ENCODE results near the gene DCST1. TPM values are rescaled to one million over a fixed set of nuclear protein-coding genes. Genes with fewer than 3 reads are reported as not detected.

The DCST1 gene
- total and polyA plus RNA-seq, 2 of the 13 experiments (the other 11 are each of a cell fraction or from before 2014, with no cell fraction given), result 0.04 TPM; not detected in 1

DNA sequence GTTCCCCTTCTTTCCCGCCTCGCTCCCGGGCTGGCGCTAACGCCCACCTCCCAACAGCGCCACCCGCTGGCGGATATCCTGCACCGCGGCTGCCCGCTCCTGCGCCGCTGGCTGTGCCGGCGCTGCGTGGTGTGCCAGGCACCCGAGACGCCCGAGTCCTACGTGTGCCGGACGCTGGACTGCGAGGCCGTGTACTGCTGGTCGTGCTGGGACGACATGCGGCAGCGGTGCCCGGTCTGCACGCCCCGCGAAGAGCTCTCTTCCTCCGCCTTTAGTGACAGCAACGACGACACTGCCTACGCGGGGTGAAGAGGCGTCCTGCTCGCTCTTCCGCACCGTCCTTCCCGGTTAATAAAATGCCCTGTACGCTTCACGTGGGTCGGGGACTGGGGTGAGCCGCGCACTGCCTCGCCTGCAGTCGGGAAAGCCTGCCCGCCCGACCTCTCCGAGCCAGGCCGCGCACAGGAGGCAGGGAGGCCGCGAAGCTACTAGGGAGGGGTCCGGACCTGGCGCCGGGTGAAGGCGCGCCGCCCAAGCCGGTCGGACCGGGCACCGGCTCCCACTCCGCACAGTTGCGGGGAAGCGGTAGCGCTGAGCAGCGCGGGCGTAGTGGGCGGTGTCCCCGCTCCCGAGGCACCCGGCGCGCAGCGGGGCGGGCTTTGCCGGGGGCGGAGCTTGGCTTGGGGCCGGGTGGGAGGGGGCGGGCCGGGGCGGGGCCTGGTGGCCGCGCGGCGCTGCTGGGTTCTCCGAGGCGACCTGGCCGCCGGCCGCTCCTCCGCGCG, 17.1 kb downstream of the DCST1 start, which contains the start of gene ADAM15 (continued):
- no peak for TF ChIP-seq ZNF382 (CRISPR knock-in tag; IDR thresholded peaks at IDR 0.05; ENCODE audit: borderline replicate concordance)

DNA sequence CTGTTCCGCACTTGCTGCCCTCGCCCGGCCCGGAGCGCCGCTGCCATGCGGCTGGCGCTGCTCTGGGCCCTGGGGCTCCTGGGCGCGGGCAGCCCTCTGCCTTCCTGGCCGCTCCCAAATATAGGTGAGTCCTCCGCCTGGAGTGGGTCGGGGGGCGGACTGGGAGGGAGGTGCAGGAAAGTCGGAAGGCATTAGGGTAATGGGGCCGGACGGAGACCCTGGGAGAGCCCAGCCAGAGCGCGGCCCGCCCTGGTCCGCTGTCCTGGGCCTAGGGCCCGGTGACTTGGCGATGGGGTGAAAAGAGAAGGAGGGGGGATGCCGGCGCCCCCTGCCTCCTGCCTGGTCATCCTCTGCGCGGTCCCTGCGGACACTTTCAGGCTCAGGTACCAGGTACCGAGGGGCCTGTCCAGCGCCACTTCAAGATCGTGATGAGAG, 17.7 kb downstream of the DCST1 start:
- Histone ChIP-seq H3K4me1 (ENCODE audit: insufficient read depth, low read length) (peaks cover 55% of the 10 kb centered on the region), H3K36me3 (replicated peaks in 1 of 2; ENCODE audit: control insufficient read depth in 1 of 2, insufficient read depth in 2 of 2, low read length in 2 of 2) (peaks cover 0 to 6% of the 10 kb centered on the region in 2 experiments; a peak in 3 of 5 replicates), H3K79me2 (ENCODE audit: insufficient read depth, low read length) (no peaks in the 10 kb centered on the region), H3K27ac (ENCODE audit: extremely low read length, insufficient read depth, low read length) (no peak overlapping the region), H3K27me3 (ENCODE audit: control insufficient read depth in 1 of 2, insufficient read depth in 2 of 2, low read length in 2 of 2) (no peaks in the 10 kb centered on the region), H3K4me2 (ENCODE audit: low read depth, low read length) (peak overlapping the region; percentile 94), H2AFZ (ENCODE audit: low read length) (no peak overlapping the region), H4K20me1 (ENCODE audit: insufficient read depth, low read length) (no peaks in the 10 kb centered on the region), H3K4me3 (replicated peaks in 1 of 3; ENCODE audit: insufficient read depth in 1 of 3, low read depth in 2 of 3, low read length in 3 of 3) (peak overlapping the region; percentile 59 to 88 (median 70)), H3K9ac (ENCODE audit: insufficient read depth, low read depth, low read length) (peak overlapping the region; percentile 57), H3K9me3 (ENCODE audit: low read length) (no peaks in the 10 kb centered on the region)
- in situ Hi-C loops (cut with HindIII; ENCODE audit: extremely low pct_ligation_motif_present, low pct_unique_long_range_greater_than_20kb) (no loop called here), intact Hi-C loops (cut with micrococcal nuclease; ENCODE audit: unreplicated experiment) (no loop called here)
- POLR2A ChIA-PET, result interaction anchor here (0.7 to 2.7 kb wide), 15 partner anchors 8 to 106 kb away, joined by 3 to 11 read pairs (median 4); partner anchors contain the start of genes CKS1B, FLAD1, PBXIP1 and PYGO2
- CTCF ChIA-PET (ENCODE audit: low intra/inter-chr PET ratio, low total read pairs), result interaction anchor here (0.8 to 1.8 kb wide), 2 partner anchors 10 to 34 kb away, joined by 4 to 5 read pairs; no protein-coding TSS in a partner anchor
- FAIRE-seq (no peak), DNase-seq (ENCODE audit: low spot score) (no peak), ATAC-seq (peak; percentile 11)
- TSS peak; percentile 71 for BruUV-seq (replicated peaks)
- 1% methylated on average over 16 of the region's 31 CpGs for WGBS (ENCODE audit: low lambda C conversion rate)
- TF ChIP-seq ZFP36 (IDR thresholded peaks at IDR 0.05; ENCODE audit: borderline replicate concordance, low read depth, low read length, partially characterized antibody) (no peak), ZNF354B (CRISPR knock-in tag; IDR thresholded peaks at IDR 0.05) (no peak), ZNF263 (CRISPR knock-in tag; IDR thresholded peaks at IDR 0.05) (no peak), PREB (CRISPR knock-in tag; IDR thresholded peaks at IDR 0.05) (no peak), ZBTB33 (CRISPR knock-in tag; IDR thresholded peaks at IDR 0.05) (no peak), SMYD3 (CRISPR knock-in tag; IDR thresholded peaks at IDR 0.05) (no peak), ZNF841 (CRISPR knock-in tag; IDR thresholded peaks at IDR 0.05; ENCODE audit: borderline replicate concordance) (no peak), SALL1 (CRISPR knock-in tag; IDR thresholded peaks at IDR 0.05) (0 out of 2 replicates have a peak, but pooled peaks have one; percentile 4), ZMAT3 (CRISPR knock-in tag; conservative IDR thresholded peaks at IDR 0.05) (no peak), AGO1 (IDR thresholded peaks at IDR 0.05; ENCODE audit: low read depth, low read length, poor library complexity, severe bottlenecking) (peak; percentile 18), DPF2 (CRISPR knock-in tag; IDR thresholded peaks at IDR 0.05; ENCODE audit: borderline replicate concordance, low read depth) (no peak), MAX (IDR thresholded peaks at IDR 0.05) (peak; percentile 68; the same call in 1 of the 2 replicates), SAP130 (CRISPR knock-in tag; IDR thresholded peaks at IDR 0.05; ENCODE audit: low read depth) (peak; percentile 27; the same call in 1 of the 2 replicates), ZNF703 (CRISPR knock-in tag; IDR thresholded peaks at IDR 0.05; ENCODE audit: borderline replicate concordance) (no peak), TCF7 (IDR thresholded peaks at IDR 0.05; ENCODE audit: low read depth) (no peak), ZNF501 (CRISPR knock-in tag; IDR thresholded peaks at IDR 0.05) (no peak)
- TF ChIP-seq, protein P1, sequence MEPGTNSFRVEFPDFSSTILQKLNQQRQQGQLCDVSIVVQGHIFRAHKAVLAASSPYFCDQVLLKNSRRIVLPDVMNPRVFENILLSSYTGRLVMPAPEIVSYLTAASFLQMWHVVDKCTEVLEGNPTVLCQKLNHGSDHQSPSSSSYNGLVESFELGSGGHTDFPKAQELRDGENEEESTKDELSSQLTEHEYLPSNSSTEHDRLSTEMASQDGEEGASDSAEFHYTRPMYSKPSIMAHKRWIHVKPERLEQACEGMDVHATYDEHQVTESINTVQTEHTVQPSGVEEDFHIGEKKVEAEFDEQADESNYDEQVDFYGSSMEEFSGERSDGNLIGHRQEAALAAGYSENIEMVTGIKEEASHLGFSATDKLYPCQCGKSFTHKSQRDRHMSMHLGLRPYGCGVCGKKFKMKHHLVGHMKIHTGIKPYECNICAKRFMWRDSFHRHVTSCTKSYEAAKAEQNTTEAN (CRISPR knock-in tag; conservative IDR thresholded peaks at IDR 0.05), result no peak
